Loucy (cell line): ENCODE measurements around the gene PKD1L1.

Experiments used
- H2AFZ ChIP-seq: fragments of 200-600 bp; sonication (generic); 2 replicates; pipeline ENCODE4 v1.6.0; 2016; ENCODE audit warnings: antibody characterized with exemption, mild to moderate bottlenecking, low read length, moderate library complexity
- H3F3A ChIP-seq: fragments of 200-600 bp; 2 replicates; pipeline ENCODE4 v1.6.0; 2016; ENCODE audit warnings: antibody characterized with exemption, low read depth, mild to moderate bottlenecking
- H3K27me3 ChIP-seq: fragments of 200-600 bp; sonication (generic); 2 replicates; pipeline ENCODE4 v1.6.1; 2014; ENCODE audit warnings: low read length, mild to moderate bottlenecking; ENCODE audit not compliant: insufficient read depth, poor library complexity, severe bottlenecking
- H3K36me3 ChIP-seq: fragments of 200-600 bp; sonication (generic); 2 replicates; pipeline ENCODE4 v1.6.1; 2016; ENCODE audit warnings: low read length; ENCODE audit not compliant: insufficient read depth
- H3K4me1 ChIP-seq: fragments of 200-600 bp; sonication (generic); 2 replicates; pipeline ENCODE4 v1.5.1; 2014; ENCODE audit warnings: low read length, mild to moderate bottlenecking; ENCODE audit not compliant: insufficient read depth, poor library complexity, severe bottlenecking
- H3K4me2 ChIP-seq: fragments of 200-600 bp; sonication (generic); 2 replicates; pipeline ENCODE4 v1.6.0; 2014; ENCODE audit warnings: antibody characterized with exemption, low read length, low read depth, mild to moderate bottlenecking; ENCODE audit not compliant: poor library complexity, severe bottlenecking
- H3K4me3 ChIP-seq: fragments of 200-600 bp; sonication (generic); 2 replicates; pipeline ENCODE4 v1.5.1; 2014; ENCODE audit warnings: low read length, mild to moderate bottlenecking, mixed read lengths; ENCODE audit not compliant: poor library complexity, severe bottlenecking
- H3K79me2 ChIP-seq: fragments of 200-600 bp; sonication (generic); 2 replicates; pipeline ENCODE4 v1.6.1; 2014; ENCODE audit warnings: low read length; ENCODE audit not compliant: insufficient read depth
- H3K9ac ChIP-seq: fragments of 200-600 bp; sonication (generic); 2 replicates; pipeline ENCODE4 v1.6.0; 2014; ENCODE audit warnings: mild to moderate bottlenecking, low read depth, low read length, moderate library complexity; ENCODE audit not compliant: poor library complexity, severe bottlenecking
- H3K9me2 ChIP-seq: fragments of 200-600 bp; sonication (generic); replicated peaks from 2 replicates; pipeline ENCODE4 v1.6.1; 2016; ENCODE audit warnings: low read depth, low read length, mixed read lengths
- H3K9me3 ChIP-seq: fragments of 200-600 bp; sonication (generic); 2 replicates; pipeline ENCODE4 v1.6.1; 2014; ENCODE audit warnings: mild to moderate bottlenecking, antibody characterized with exemption, low read length, low read depth; ENCODE audit not compliant: insufficient read depth
- H4K20me1 ChIP-seq: fragments of 200-600 bp; sonication (generic); 2 replicates; pipeline ENCODE4 v1.6.0; 2014; ENCODE audit warnings: antibody characterized with exemption, low read length, mild to moderate bottlenecking; ENCODE audit not compliant: insufficient read depth, poor library complexity, severe bottlenecking
- EZH2phosphoT487 ChIP-seq: fragments of 200-600 bp; IDR thresholded peaks from 2 replicates; pipeline ENCODE4 v1.6.1; 2018; ENCODE audit warnings: antibody characterized with exemption, mild to moderate bottlenecking, moderate library complexity, borderline replicate concordance
- TF ChIP-seq, protein P1 (sequence below): fragments of 200-600 bp; sonication (generic); conservative IDR thresholded peaks from 2 replicates; pipeline ENCODE4 v1.5.1; 2014; ENCODE audit warnings: mild to moderate bottlenecking, antibody characterized with exemption, low read length

The PKD1L1 gene

DNA sequence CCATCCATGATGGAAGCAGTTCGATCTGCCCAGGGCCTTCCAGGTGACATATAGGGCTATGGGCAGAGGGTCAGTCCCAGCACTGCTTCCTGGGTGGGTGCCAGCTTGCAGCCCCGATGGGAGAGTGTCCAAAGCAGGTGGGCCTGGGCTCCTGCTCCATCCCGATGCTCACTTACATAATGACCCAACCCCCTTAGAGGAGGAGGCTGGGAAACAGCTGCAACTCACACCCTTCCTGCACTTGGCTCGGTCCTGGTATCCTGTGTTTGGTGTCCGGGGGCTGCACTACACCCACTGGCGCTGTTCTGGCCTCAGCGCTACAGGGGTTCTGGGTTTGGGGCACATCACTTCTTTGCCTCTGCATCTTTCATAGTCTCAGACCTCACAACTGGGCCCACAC is 58.5 kb downstream of the PKD1L1 start:
- H3K9me3 ChIP-seq = no peaks in the 10 kb centered on the region; the same call in 1 of the 2 replicates
- H2AFZ ChIP-seq = no peak overlapping the region
- no peaks in the 10 kb centered on the region for H3K4me1 ChIP-seq
- H4K20me1 ChIP-seq = no peaks in the 10 kb centered on the region
- H3K4me2 ChIP-seq = no peak overlapping the region
- H3K79me2 ChIP-seq = no peaks in the 10 kb centered on the region
- H3K36me3 ChIP-seq = no peaks in the 10 kb centered on the region
- TF ChIP-seq, protein P1, sequence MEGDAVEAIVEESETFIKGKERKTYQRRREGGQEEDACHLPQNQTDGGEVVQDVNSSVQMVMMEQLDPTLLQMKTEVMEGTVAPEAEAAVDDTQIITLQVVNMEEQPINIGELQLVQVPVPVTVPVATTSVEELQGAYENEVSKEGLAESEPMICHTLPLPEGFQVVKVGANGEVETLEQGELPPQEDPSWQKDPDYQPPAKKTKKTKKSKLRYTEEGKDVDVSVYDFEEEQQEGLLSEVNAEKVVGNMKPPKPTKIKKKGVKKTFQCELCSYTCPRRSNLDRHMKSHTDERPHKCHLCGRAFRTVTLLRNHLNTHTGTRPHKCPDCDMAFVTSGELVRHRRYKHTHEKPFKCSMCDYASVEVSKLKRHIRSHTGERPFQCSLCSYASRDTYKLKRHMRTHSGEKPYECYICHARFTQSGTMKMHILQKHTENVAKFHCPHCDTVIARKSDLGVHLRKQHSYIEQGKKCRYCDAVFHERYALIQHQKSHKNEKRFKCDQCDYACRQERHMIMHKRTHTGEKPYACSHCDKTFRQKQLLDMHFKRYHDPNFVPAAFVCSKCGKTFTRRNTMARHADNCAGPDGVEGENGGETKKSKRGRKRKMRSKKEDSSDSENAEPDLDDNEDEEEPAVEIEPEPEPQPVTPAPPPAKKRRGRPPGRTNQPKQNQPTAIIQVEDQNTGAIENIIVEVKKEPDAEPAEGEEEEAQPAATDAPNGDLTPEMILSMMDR = no peak
- TF ChIP-seq EZH2phosphoT487 = no peak
- H3K9ac ChIP-seq = no peak overlapping the region
- no peak overlapping the region for H3K4me3 ChIP-seq
- H3K27me3 ChIP-seq = no peaks in the 10 kb centered on the region
- H3F3A ChIP-seq = no peaks in the 10 kb centered on the region
- no peaks in the 10 kb centered on the region for H3K9me2 ChIP-seq

GRCh38 chr7:47888371-47889265 is 59.6 kb downstream of the PKD1L1 start:
- Histone ChIP-seq H2AFZ (no peak overlapping the region), H3K4me2 (no peak overlapping the region), H3K9ac (no peak overlapping the region), H3K9me3 (no peaks in the 10 kb centered on the region; the same call in 1 of the 2 replicates), H4K20me1 (no peaks in the 10 kb centered on the region), H3K9me2 (no peaks in the 10 kb centered on the region), H3K36me3 (no peaks in the 10 kb centered on the region), H3K27me3 (no peaks in the 10 kb centered on the region), H3K4me1 (no peaks in the 10 kb centered on the region), H3K4me3 (no peak overlapping the region), H3K79me2 (no peaks in the 10 kb centered on the region), H3F3A (no peaks in the 10 kb centered on the region)
- TF ChIP-seq, protein P1 = no peak
- TF ChIP-seq EZH2phosphoT487 = no peak

- Histone ChIP-seq H3K9me3 (no peaks in the 10 kb centered on the region; the same call in 1 of the 2 replicates), H3K27me3 (no peaks in the 10 kb centered on the region), H3K4me1 (no peaks in the 10 kb centered on the region), H3K9me2 (no peaks in the 10 kb centered on the region), H4K20me1 (no peaks in the 10 kb centered on the region), H3K36me3 (no peaks in the 10 kb centered on the region), H2AFZ (no peak overlapping the region), H3K4me3 (no peak overlapping the region), H3K79me2 (no peaks in the 10 kb centered on the region), H3K9ac (no peak overlapping the region), H3K4me2 (no peak overlapping the region), H3F3A (no peaks in the 10 kb centered on the region)
- TF ChIP-seq, protein P1 = no peak
- no peak for TF ChIP-seq EZH2phosphoT487
Observed at GRCh38 chr7:47887016-47887640, 61.1 kb downstream of the PKD1L1 start.
